ENCODE results near the gene SPC24. TPM values are rescaled to one million over a fixed set of nuclear protein-coding genes. Genes with fewer than 3 reads are reported as not detected.

The SPC24 gene
- total and polyA plus RNA-seq, 9 of the 15 experiments (the other 6 are each of a cell fraction or from before 2014, with no cell fraction given) = 18.2 to 154 (median 60.9) TPM

GRCh38 chr19:11137542-11138384, 17.8 kb downstream of the SPC24 start (continued):
- TF ChIP-seq MGA (IDR thresholded peaks at IDR 0.05) (peak; percentile 65), REST (IDR thresholded peaks at IDR 0.05; ENCODE audit: borderline replicate concordance) (peak; percentile 87), REST (CRISPR knock-in tag; IDR thresholded peaks at IDR 0.05; ENCODE audit: low read depth) (no peak), FOXJ2 (tag; IDR thresholded peaks at IDR 0.05) (no peak), SIN3B (IDR thresholded peaks at IDR 0.05; ENCODE audit: low read depth) (no peak), SMC3 (conservative IDR thresholded peaks at IDR 0.05; ENCODE audit: insufficient read depth, low read depth, low read length) (peak; percentile 89), ARID2 (IDR thresholded peaks at IDR 0.05) (peak; percentile 76)
